Thyroid gland (tissue), 4 donors: ENCODE measurements around the gene ZNF264.

Experiments used
- POLR2A ChIP-seq, 2 donors: fragments of 450-650 bp; IDR thresholded peaks; one replicate each; pipeline ENCODE4 v1.6.1; 2017; ENCODE audit warnings: antibody characterized with exemption in 2 of 2, mild to moderate bottlenecking in 2 of 2, moderate library complexity in 1 of 2
- TF ChIP-seq, protein P1 (sequence below), 6 experiments: fragments of 200-600 bp in 3 of 6; fragments of 450-650 bp in 3 of 6; sonication (generic) in 3 of 6; IDR thresholded peaks; one replicate each; pipeline ENCODE4 v1.5.1; 2016 to 2019; ENCODE audit warnings: antibody characterized with exemption in 6 of 6, mild to moderate bottlenecking in 2 of 6, inconsistent platforms in 1 of 6, moderate library complexity in 1 of 6

GRCh38 chr19:57244513-57244912 lies 53.2 kb downstream of the ZNF264 start:
- TF ChIP-seq, protein P1, sequence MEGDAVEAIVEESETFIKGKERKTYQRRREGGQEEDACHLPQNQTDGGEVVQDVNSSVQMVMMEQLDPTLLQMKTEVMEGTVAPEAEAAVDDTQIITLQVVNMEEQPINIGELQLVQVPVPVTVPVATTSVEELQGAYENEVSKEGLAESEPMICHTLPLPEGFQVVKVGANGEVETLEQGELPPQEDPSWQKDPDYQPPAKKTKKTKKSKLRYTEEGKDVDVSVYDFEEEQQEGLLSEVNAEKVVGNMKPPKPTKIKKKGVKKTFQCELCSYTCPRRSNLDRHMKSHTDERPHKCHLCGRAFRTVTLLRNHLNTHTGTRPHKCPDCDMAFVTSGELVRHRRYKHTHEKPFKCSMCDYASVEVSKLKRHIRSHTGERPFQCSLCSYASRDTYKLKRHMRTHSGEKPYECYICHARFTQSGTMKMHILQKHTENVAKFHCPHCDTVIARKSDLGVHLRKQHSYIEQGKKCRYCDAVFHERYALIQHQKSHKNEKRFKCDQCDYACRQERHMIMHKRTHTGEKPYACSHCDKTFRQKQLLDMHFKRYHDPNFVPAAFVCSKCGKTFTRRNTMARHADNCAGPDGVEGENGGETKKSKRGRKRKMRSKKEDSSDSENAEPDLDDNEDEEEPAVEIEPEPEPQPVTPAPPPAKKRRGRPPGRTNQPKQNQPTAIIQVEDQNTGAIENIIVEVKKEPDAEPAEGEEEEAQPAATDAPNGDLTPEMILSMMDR (IDR thresholded peaks at IDR 0.05) = no peak
- no peak for TF ChIP-seq POLR2A (IDR thresholded peaks at IDR 0.05)
